Calu3 (cell line): ENCODE data around the gene DOCK9. TPM values are rescaled to one million over a fixed set of nuclear protein-coding genes. Genes with fewer than 3 reads are reported as not detected.

Experiments used
- BruUV-seq: library from RNA; stranded (reverse); fragments of 400-500 nt; replicated peaks from 2 replicates; lab custom pipeline; 2021; lab: Mats Ljungman, UMichigan
- CTCF ChIA-PET: fragments of 300-600 bp; sonication (Branson Sonifier 250); formaldehyde crosslinking; loops from one replicate; lab custom pipeline; 2022; ENCODE audit warnings: antibody characterized with exemption; lab: Charles Lee
- DNase-seq: peaks from one replicate; pipeline ENCODE4 v3.0.0; 2022
- H3K27ac Mint-ChIP-seq: one replicate; pipeline ENCODE4 v1.8.0; 2022; ENCODE audit warnings: mixed read lengths; ENCODE audit not compliant: unreplicated experiment
- H3K27me3 Mint-ChIP-seq: one replicate; pipeline ENCODE4 v1.8.0; 2022; ENCODE audit warnings: mixed read lengths; ENCODE audit not compliant: unreplicated experiment
- H3K36me3 Mint-ChIP-seq: one replicate; pipeline ENCODE4 v1.8.0; 2022; ENCODE audit warnings: mild to moderate bottlenecking, moderate library complexity, mixed read lengths; ENCODE audit not compliant: insufficient read depth, unreplicated experiment
- H3K4me1 Mint-ChIP-seq: one replicate; pipeline ENCODE4 v1.8.0; 2022; ENCODE audit warnings: mild to moderate bottlenecking, low read depth, mixed read lengths; ENCODE audit not compliant: unreplicated experiment
- H3K4me3 Mint-ChIP-seq: one replicate; pipeline ENCODE4 v1.8.0; 2022; ENCODE audit warnings: mild to moderate bottlenecking, low read depth, moderate library complexity, mixed read lengths; ENCODE audit not compliant: unreplicated experiment
- H3K9me3 Mint-ChIP-seq: one replicate; pipeline ENCODE4 v1.8.0; 2022; ENCODE audit warnings: low read depth, mixed read lengths; ENCODE audit not compliant: unreplicated experiment
- intact Hi-C: fragments of 100-400 bp; cut with micrococcal nuclease; formaldehyde crosslinking; loops from one replicate; pipeline ENCODE4 v1.10.0; 2022; ENCODE audit not compliant: unreplicated experiment
- total RNA-seq: library from RNA; stranded (reverse); gene quantifications from 2 replicates; pipeline ENCODE4 v1.2.3, GENCODE V29; 2022
- TF ChIP-seq, protein P1 (sequence below): fragments of 200-600 bp; IDR thresholded peaks from one replicate; pipeline ENCODE4 v1.8.0; 2022; ENCODE audit warnings: antibody characterized with exemption; ENCODE audit not compliant: unreplicated experiment

DOCK9 gene
- total RNA-seq, 1 experiment from 2014 or later, result 26.2 TPM

DNA sequence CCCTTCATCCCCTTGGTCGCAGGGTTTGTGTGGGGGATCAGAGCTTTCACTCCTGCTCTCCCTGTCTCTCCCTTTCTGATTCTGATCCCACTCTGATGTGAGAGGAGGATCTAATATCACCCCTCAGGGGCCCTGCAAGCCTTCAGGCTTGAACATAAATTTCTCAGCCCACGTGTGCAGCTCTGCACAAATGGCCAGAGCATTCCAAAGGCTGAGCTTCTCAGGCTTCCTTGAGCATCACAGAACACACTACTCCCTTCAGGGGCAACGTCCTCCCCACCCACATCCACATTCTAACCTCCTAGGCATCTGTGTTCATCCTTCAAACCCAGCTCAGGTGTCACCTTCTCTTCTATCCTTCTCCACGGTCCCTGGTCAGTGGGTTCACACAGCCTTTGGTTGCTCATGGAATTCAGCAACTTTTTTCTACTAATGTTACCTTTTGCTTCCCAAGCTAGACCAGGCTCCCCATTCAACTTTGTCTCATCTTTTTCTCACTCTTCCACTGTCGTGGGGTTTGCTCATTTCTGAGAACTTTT, 24.4 kb upstream of the DOCK9 start:
- TF ChIP-seq, protein P1, sequence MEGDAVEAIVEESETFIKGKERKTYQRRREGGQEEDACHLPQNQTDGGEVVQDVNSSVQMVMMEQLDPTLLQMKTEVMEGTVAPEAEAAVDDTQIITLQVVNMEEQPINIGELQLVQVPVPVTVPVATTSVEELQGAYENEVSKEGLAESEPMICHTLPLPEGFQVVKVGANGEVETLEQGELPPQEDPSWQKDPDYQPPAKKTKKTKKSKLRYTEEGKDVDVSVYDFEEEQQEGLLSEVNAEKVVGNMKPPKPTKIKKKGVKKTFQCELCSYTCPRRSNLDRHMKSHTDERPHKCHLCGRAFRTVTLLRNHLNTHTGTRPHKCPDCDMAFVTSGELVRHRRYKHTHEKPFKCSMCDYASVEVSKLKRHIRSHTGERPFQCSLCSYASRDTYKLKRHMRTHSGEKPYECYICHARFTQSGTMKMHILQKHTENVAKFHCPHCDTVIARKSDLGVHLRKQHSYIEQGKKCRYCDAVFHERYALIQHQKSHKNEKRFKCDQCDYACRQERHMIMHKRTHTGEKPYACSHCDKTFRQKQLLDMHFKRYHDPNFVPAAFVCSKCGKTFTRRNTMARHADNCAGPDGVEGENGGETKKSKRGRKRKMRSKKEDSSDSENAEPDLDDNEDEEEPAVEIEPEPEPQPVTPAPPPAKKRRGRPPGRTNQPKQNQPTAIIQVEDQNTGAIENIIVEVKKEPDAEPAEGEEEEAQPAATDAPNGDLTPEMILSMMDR, result no peak
- H3K36me3 Mint-ChIP-seq, result no peaks in the 10 kb centered on the region
- H3K4me1 Mint-ChIP-seq, result peaks cover 19% of the 10 kb centered on the region
- peaks cover 2% of the 10 kb centered on the region for H3K9me3 Mint-ChIP-seq
- no peak overlapping the region for H3K27ac Mint-ChIP-seq
- CTCF ChIA-PET, result no interaction called here
- BruUV-seq, result no TSS peak
- no peaks in the 10 kb centered on the region for H3K27me3 Mint-ChIP-seq
- no peak overlapping the region for H3K4me3 Mint-ChIP-seq
- DNase-seq, result no peak
- intact Hi-C loops, result no loop called here

DNA sequence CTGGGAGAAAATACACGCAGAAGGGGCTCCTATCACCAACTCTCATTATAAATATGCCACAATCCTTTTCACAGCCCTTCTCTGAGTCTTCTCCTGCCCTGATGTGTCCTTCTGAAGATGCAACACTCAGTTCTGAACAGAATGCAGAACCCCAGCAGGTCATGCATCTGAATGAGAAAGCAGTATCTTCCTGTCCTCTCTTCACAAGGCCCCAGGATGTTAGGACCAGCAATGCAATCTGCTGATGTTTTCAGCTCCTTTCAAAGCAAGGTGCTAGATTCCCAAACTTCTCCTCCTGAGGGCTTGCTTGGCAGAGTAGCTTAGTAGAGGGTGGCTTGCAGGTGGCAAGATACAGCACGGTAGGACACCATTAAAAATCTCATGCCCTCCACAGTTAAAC, 22.3 kb upstream of the DOCK9 start:
- H3K4me3 Mint-ChIP-seq, result no peak overlapping the region
- no peaks in the 10 kb centered on the region for H3K27me3 Mint-ChIP-seq
- CTCF ChIA-PET, result no interaction called here
- intact Hi-C loops, result no loop called here
- TF ChIP-seq, protein P1, result no peak
- peaks cover 2% of the 10 kb centered on the region for H3K9me3 Mint-ChIP-seq
- no peak for DNase-seq
- no TSS peak for BruUV-seq
- no peaks in the 10 kb centered on the region for H3K36me3 Mint-ChIP-seq
- H3K27ac Mint-ChIP-seq, result no peak overlapping the region
- peaks cover 19% of the 10 kb centered on the region for H3K4me1 Mint-ChIP-seq

DNA sequence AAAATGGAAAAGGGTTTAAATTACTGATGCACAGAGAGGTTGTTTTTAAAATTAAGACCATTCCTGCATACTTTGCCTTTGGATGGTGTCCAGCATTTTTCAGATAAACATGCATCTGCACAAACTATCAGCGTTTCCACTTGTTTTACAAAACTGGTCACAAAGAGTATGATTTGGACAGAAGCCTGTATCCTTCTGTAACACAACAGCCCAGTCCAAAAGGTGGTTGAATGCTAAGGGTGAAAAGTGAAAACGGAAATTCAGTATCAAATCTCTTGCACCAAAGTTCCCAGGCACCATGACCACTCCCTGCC, 21.7 kb upstream of the DOCK9 start:
- no peak overlapping the region for H3K27ac Mint-ChIP-seq
- H3K4me3 Mint-ChIP-seq, result no peak overlapping the region
- H3K9me3 Mint-ChIP-seq, result peaks cover 2% of the 10 kb centered on the region
- peaks cover 19% of the 10 kb centered on the region for H3K4me1 Mint-ChIP-seq
- no peak for DNase-seq
- no peaks in the 10 kb centered on the region for H3K36me3 Mint-ChIP-seq
- H3K27me3 Mint-ChIP-seq, result no peaks in the 10 kb centered on the region
- CTCF ChIA-PET, result no interaction called here
- BruUV-seq, result no TSS peak
- TF ChIP-seq, protein P1, result no peak
- intact Hi-C loops, result no loop called here

DNA sequence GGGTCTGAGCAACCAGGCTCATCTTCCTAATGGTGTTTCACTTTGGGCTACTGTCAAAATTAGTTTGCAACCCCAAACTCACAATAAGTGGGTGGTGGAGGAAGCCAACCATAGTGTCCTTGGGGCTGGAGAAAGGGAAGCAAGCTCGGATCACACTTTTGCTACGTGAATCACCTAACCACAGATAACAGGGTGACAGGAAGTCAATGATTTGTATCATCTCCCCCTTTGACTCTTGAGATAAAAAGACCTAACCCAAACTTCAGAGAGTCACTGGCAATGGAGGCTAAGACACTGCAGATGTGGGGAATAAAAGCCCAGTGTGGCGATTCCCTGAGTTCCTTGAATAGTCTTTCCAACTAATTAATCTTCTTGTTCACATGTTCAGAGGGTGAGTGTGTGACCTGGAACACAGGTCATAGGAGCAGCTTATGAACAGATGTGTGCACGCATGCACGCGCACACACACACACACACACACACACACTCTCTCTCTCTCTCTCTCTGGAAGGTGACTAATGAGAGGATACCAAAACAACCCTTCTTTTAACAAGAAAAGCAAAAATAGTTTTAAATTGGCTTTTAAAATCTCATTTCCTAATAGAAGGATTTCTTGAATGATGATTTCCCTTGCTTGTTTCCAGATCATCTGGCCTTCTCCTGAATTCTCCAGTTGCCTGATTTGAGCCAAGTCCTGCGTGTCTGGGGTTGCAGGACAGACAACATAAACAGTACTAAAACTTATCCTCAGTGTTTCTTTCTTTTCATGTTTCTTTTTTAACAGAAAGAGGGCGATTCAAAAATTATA, 21.2 kb upstream of the DOCK9 start:
- no peak overlapping the region for H3K27ac Mint-ChIP-seq
- CTCF ChIA-PET, result no interaction called here
- BruUV-seq, result no TSS peak
- TF ChIP-seq, protein P1, result no peak
- no peaks in the 10 kb centered on the region for H3K36me3 Mint-ChIP-seq
- H3K4me1 Mint-ChIP-seq, result peaks cover 15% of the 10 kb centered on the region
- no peak overlapping the region for H3K4me3 Mint-ChIP-seq
- no peaks in the 10 kb centered on the region for H3K27me3 Mint-ChIP-seq
- peaks cover 2% of the 10 kb centered on the region for H3K9me3 Mint-ChIP-seq
- intact Hi-C loops, result no loop called here
- no peak for DNase-seq
